Calu3 (cell line): Measurements from ENCODE around the gene CHAT. TPM values are rescaled to one million over a fixed set of nuclear protein-coding genes. Genes with fewer than 3 reads are reported as not detected.

Experiments
- BruUV-seq: library from RNA; stranded (reverse); fragments of 400-500 nt; replicated peaks from 2 replicates; lab custom pipeline; 2021; lab: Mats Ljungman, UMichigan
- CTCF ChIA-PET: fragments of 300-600 bp; sonication (Branson Sonifier 250); formaldehyde crosslinking; loops from one replicate; lab custom pipeline; 2022; ENCODE audit warnings: antibody characterized with exemption; lab: Charles Lee
- DNase-seq: peaks from one replicate; pipeline ENCODE4 v3.0.0; 2022
- H3K27ac Mint-ChIP-seq: one replicate; pipeline ENCODE4 v1.8.0; 2022; ENCODE audit warnings: mixed read lengths; ENCODE audit not compliant: unreplicated experiment
- H3K27me3 Mint-ChIP-seq: one replicate; pipeline ENCODE4 v1.8.0; 2022; ENCODE audit warnings: mixed read lengths; ENCODE audit not compliant: unreplicated experiment
- H3K36me3 Mint-ChIP-seq: one replicate; pipeline ENCODE4 v1.8.0; 2022; ENCODE audit warnings: mild to moderate bottlenecking, moderate library complexity, mixed read lengths; ENCODE audit not compliant: insufficient read depth, unreplicated experiment
- H3K4me1 Mint-ChIP-seq: one replicate; pipeline ENCODE4 v1.8.0; 2022; ENCODE audit warnings: mild to moderate bottlenecking, low read depth, mixed read lengths; ENCODE audit not compliant: unreplicated experiment
- H3K4me3 Mint-ChIP-seq: one replicate; pipeline ENCODE4 v1.8.0; 2022; ENCODE audit warnings: mild to moderate bottlenecking, low read depth, moderate library complexity, mixed read lengths; ENCODE audit not compliant: unreplicated experiment
- H3K9me3 Mint-ChIP-seq: one replicate; pipeline ENCODE4 v1.8.0; 2022; ENCODE audit warnings: low read depth, mixed read lengths; ENCODE audit not compliant: unreplicated experiment
- CTCF ChIP-seq: fragments of 200-600 bp; IDR thresholded peaks from one replicate; pipeline ENCODE4 v1.8.0; 2022; ENCODE audit warnings: antibody characterized with exemption; ENCODE audit not compliant: unreplicated experiment
- intact Hi-C: fragments of 100-400 bp; cut with micrococcal nuclease; formaldehyde crosslinking; loops from one replicate; pipeline ENCODE4 v1.10.0; 2022; ENCODE audit not compliant: unreplicated experiment
- total RNA-seq: library from RNA; stranded (reverse); gene quantifications from 2 replicates; pipeline ENCODE4 v1.2.3, GENCODE V29; 2022

CHAT gene
- total RNA-seq, 1 experiment from 2014 or later, result not detected

DNA sequence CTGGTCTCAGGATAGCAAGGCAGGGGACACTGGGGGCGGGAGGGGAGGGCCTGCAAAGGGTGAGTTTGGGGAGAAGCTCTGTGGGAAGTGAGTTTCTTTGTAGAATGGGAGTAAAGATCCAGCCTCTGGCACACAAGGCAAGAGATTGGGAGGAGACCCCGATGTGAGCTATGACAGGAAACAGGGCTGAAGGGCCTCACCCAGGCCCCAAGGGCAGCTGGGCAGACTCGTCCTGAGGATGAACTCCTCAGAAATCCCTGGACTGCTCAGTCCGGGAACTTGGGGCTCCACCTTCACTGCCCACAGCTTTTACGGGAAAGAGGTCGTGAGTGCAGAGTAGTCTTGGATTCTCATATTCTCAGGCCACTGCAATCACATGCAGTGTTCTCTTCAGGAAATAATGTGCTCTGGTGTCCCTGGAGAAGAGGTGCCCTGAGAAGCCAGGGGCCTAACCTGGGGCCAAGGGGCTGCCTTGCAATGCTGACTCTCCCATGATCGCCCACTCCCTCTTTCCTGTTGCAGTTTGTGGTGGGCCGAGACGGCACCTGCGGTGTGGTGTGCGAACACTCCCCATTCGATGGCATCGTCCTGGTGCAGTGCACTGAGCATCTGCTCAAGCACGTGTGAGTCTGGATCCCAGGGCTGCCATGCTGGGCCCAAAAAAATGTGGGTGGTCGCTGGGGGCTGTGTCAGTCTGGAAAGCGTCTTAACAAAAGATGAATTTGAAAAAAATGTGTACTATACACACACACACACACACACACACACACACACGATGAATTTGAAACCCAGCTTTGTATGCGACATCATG lies 34.4 kb downstream of the CHAT start:
- BruUV-seq, result no TSS peak
- Mint-ChIP-seq H3K4me3 (no peak overlapping the region), H3K4me1 (no peaks in the 10 kb centered on the region), H3K27ac (no peak overlapping the region), H3K9me3 (no peaks in the 10 kb centered on the region), H3K36me3 (no peaks in the 10 kb centered on the region), H3K27me3 (peaks cover 100% of the 10 kb centered on the region)
- no peak for TF ChIP-seq CTCF
- intact Hi-C loops, result no loop called here
- CTCF ChIA-PET, result no interaction called here
- DNase-seq, result no peak

GRCh38 chr10:49649294-49649693 lies 35.5 kb downstream of the CHAT start:
- Mint-ChIP-seq H3K4me3 (no peak overlapping the region), H3K9me3 (no peaks in the 10 kb centered on the region), H3K27ac (no peak overlapping the region), H3K27me3 (peaks cover 98% of the 10 kb centered on the region), H3K36me3 (no peaks in the 10 kb centered on the region), H3K4me1 (no peaks in the 10 kb centered on the region)
- intact Hi-C loops, result no loop called here
- CTCF ChIA-PET, result no interaction called here
- DNase-seq, result no peak
- BruUV-seq, result no TSS peak
- TF ChIP-seq CTCF, result no peak

- TF ChIP-seq CTCF, result no peak
- H3K4me1 Mint-ChIP-seq, result no peaks in the 10 kb centered on the region
- BruUV-seq, result no TSS peak
- intact Hi-C loops, result no loop called here
- H3K4me3 Mint-ChIP-seq, result no peak overlapping the region
- no peak for DNase-seq
- H3K36me3 Mint-ChIP-seq, result no peaks in the 10 kb centered on the region
- H3K27ac Mint-ChIP-seq, result no peak overlapping the region
- H3K9me3 Mint-ChIP-seq, result no peaks in the 10 kb centered on the region
- H3K27me3 Mint-ChIP-seq, result peaks cover 90% of the 10 kb centered on the region
- CTCF ChIA-PET, result no interaction called here
These were observed 36.3 kb downstream of the CHAT start for GRCh38 chr10:49649936-49650723.

GRCh38 chr10:49650724-49651034 lies 36.8 kb downstream of the CHAT start:
- Mint-ChIP-seq H3K36me3 (no peaks in the 10 kb centered on the region), H3K27me3 (peaks cover 84% of the 10 kb centered on the region), H3K4me3 (no peak overlapping the region), H3K27ac (no peak overlapping the region), H3K9me3 (no peaks in the 10 kb centered on the region), H3K4me1 (no peaks in the 10 kb centered on the region)
- no peak for TF ChIP-seq CTCF
- CTCF ChIA-PET, result no interaction called here
- intact Hi-C loops, result no loop called here
- BruUV-seq, result no TSS peak
- no peak for DNase-seq
